Thyroid gland (tissue), 4 donors: ENCODE results near the gene LPAR1. TPM values are rescaled to one million over a fixed set of nuclear protein-coding genes. Genes with fewer than 3 reads are reported as not detected.

ENCODE experiments used
- DNase-seq, 2 donors: peaks; one replicate each; pipeline ENCODE4 v3.0.0-alpha.2; 2019
- H3K27ac ChIP-seq, 3 donors: fragments of 200-600 bp; sonication (generic); 1 replicate in 2 of 3; 2 replicates in 1 of 3; pipeline ENCODE4 v1.5.1; 2016 to 2019; ENCODE audit warnings: mild to moderate bottlenecking in 1 of 3, moderate library complexity in 1 of 3
- H3K27me3 ChIP-seq: fragments of 200-600 bp; sonication (generic); one replicate; pipeline ENCODE4 v1.5.1; 2019
- H3K36me3 ChIP-seq, 2 donors: fragments of 200-600 bp; sonication (generic); one replicate each; pipeline ENCODE4 v1.5.1; 2016 to 2019
- H3K4me1 ChIP-seq, 2 donors: fragments of 200-600 bp; sonication (generic); one replicate each; pipeline ENCODE4 v1.5.1; 2017 to 2019
- H3K4me3 ChIP-seq, 3 donors: fragments of 200-600 bp; sonication (generic); replicated peaks in 1 of 3; 1 replicate in 2 of 3; 2 replicates in 1 of 3; pipeline ENCODE4 v1.5.1; 2016; ENCODE audit warnings: mild to moderate bottlenecking in 1 of 3
- H3K9me3 ChIP-seq: fragments of 200-600 bp; sonication (generic); one replicate; pipeline ENCODE4 v1.5.1; 2017
- CTCF ChIP-seq, 6 experiments: fragments of 200-600 bp in 3 of 6; fragments of 450-650 bp in 3 of 6; sonication (generic) in 3 of 6; IDR thresholded peaks; one replicate each; pipeline ENCODE4 v1.5.1; 2016 to 2019; ENCODE audit warnings: antibody characterized with exemption in 6 of 6, mild to moderate bottlenecking in 2 of 6, inconsistent platforms in 1 of 6, moderate library complexity in 1 of 6
- POLR2A ChIP-seq, 2 donors: fragments of 450-650 bp; IDR thresholded peaks; one replicate each; pipeline ENCODE4 v1.6.1; 2017; ENCODE audit warnings: antibody characterized with exemption in 2 of 2, mild to moderate bottlenecking in 2 of 2, moderate library complexity in 1 of 2
- WGBS, 2 donors: methylation state at CpG; one replicate each; pipeline ENCODE4 v1.1.5; 2017; 5-methylcytosine and 5-hydroxymethylcytosine counted together
- intact Hi-C: fragments of 100-400 bp; cut with DNase I; formaldehyde crosslinking; loops from one replicate; pipeline ENCODE4 v1.15.1; 2023
- total RNA-seq, 4 donors: library from RNA; depleted of rRNA; stranded (reverse); fragments of >200 nt; gene quantifications; one replicate each; pipeline ENCODE4 v1.2.3, GENCODE V29; 2016

Gene LPAR1
- total RNA-seq, 4 donors from 2014 or later, result 40.8 to 98.5 (median 56.4) TPM

- intact Hi-C loops, result no loop called here
- Histone ChIP-seq H3K4me1 (peaks cover 3 to 5% of the 10 kb centered on the region in 2 donors), H3K27me3 (no peaks in the 10 kb centered on the region), H3K36me3 (no peaks in the 10 kb centered on the region), H3K27ac (no peak overlapping the region), H3K9me3 (no peaks in the 10 kb centered on the region), H3K4me3 (no peak overlapping the region)
- no peak for DNase-seq
- 85 to 86% methylated on average over 4 of the region's 4 CpGs for WGBS, 2 donors
- no peak for TF ChIP-seq CTCF (IDR thresholded peaks at IDR 0.05)
- no peak for TF ChIP-seq POLR2A (IDR thresholded peaks at IDR 0.05)
Measured at GRCh38 chr9:111029260-111029659, 9.0 kb downstream of the LPAR1 start.

GRCh38 chr9:111027798-111028197 is 10.5 kb downstream of the LPAR1 start:
- Histone ChIP-seq H3K9me3 (no peaks in the 10 kb centered on the region), H3K4me3 (no peak overlapping the region), H3K4me1 (peaks cover 2 to 5% of the 10 kb centered on the region in 2 donors), H3K27me3 (no peaks in the 10 kb centered on the region), H3K27ac (no peak overlapping the region), H3K36me3 (no peaks in the 10 kb centered on the region)
- no peak for DNase-seq
- TF ChIP-seq POLR2A (IDR thresholded peaks at IDR 0.05), result no peak
- TF ChIP-seq CTCF (IDR thresholded peaks at IDR 0.05), result no peak
- intact Hi-C loops, result no loop called here
- WGBS, 2 donors, result 97% methylated on average over 2 of the region's 2 CpGs

GRCh38 chr9:111023128-111023527 is 15.1 kb downstream of the LPAR1 start:
- no peaks in the 10 kb centered on the region for H3K4me1 ChIP-seq

GRCh38 chr9:111020594-111020993 is 17.7 kb downstream of the LPAR1 start:
- no peaks in the 10 kb centered on the region for H3K9me3 ChIP-seq
- H3K36me3 ChIP-seq, result no peaks in the 10 kb centered on the region
- TF ChIP-seq POLR2A (IDR thresholded peaks at IDR 0.05) (no peak), CTCF (IDR thresholded peaks at IDR 0.05) (no peak)
- no peak overlapping the region for H3K27ac ChIP-seq
- DNase-seq, result no peak
- H3K27me3 ChIP-seq, result no peaks in the 10 kb centered on the region
- no peak overlapping the region for H3K4me3 ChIP-seq
- WGBS, 2 donors, result 85 to 92% methylated on average over 1 of the region's 1 CpG
- H3K4me1 ChIP-seq, result peaks cover 4 to 9% of the 10 kb centered on the region in 2 donors
- intact Hi-C loops, result no loop called here

More at GRCh38 chr9:111023128-111023527, 15.1 kb downstream of the LPAR1 start:
- Histone ChIP-seq H3K27ac (no peak overlapping the region), H3K36me3 (no peaks in the 10 kb centered on the region), H3K4me3 (no peak overlapping the region), H3K9me3 (no peaks in the 10 kb centered on the region), H3K27me3 (no peaks in the 10 kb centered on the region)
- TF ChIP-seq POLR2A (IDR thresholded peaks at IDR 0.05) (no peak), CTCF (IDR thresholded peaks at IDR 0.05) (no peak)
- 82 to 89% methylated on average over 3 of the region's 3 CpGs for WGBS, 2 donors
- DNase-seq, result no peak
- intact Hi-C loops, result no loop called here

GRCh38 chr9:111016426-111017045 is 21.7 kb downstream of the LPAR1 start:
- peaks cover 9 to 18% of the 10 kb centered on the region in 2 donors for H3K4me1 ChIP-seq
- WGBS, 2 donors, result 25 to 33% methylated on average over 3 of the region's 3 CpGs
- intact Hi-C loops, result no loop called here

More at GRCh38 chr9:111016426-111017045, 21.7 kb downstream of the LPAR1 start:
- Histone ChIP-seq H3K4me3 (no peak overlapping the region), H3K36me3 (no peaks in the 10 kb centered on the region), H3K9me3 (no peaks in the 10 kb centered on the region), H3K27me3 (no peaks in the 10 kb centered on the region), H3K27ac (no peak overlapping the region)
- no peak for DNase-seq
- TF ChIP-seq CTCF (IDR thresholded peaks at IDR 0.05) (no peak), POLR2A (IDR thresholded peaks at IDR 0.05) (no peak)
